Thymus (tissue), 11 donors: ENCODE data around the gene PRKAG2. TPM values are rescaled to one million over a fixed set of nuclear protein-coding genes. Genes with fewer than 3 reads are reported as not detected.

Source experiments
- DNase-seq, 9 donors: peaks; one replicate each; pipeline ENCODE4 v3.0.0-alpha.2; 2013; ENCODE audit warnings: low spot score in 9 of 9, low read depth in 6 of 9, missing footprints in 1 of 9
- H3K27ac ChIP-seq, 2 donors: one replicate each; pipeline ENCODE4 v1.5.1; 2013; ENCODE audit warnings: control low read depth in 1 of 2, low read depth in 1 of 2, low read length in 1 of 2, mild to moderate bottlenecking in 1 of 2, moderate library complexity in 1 of 2
- H3K27me3 ChIP-seq, 2 donors: one replicate each; pipeline ENCODE4 v1.5.1; 2013; ENCODE audit warnings: low read length in 1 of 2; ENCODE audit not compliant: control insufficient read depth in 2 of 2, insufficient read depth in 1 of 2
- H3K36me3 ChIP-seq, 2 donors: one replicate each; pipeline ENCODE4 v1.5.1; 2013; ENCODE audit warnings: low read length in 1 of 2, mild to moderate bottlenecking in 1 of 2, moderate library complexity in 1 of 2; ENCODE audit not compliant: control insufficient read depth in 2 of 2, insufficient read depth in 2 of 2
- H3K4me1 ChIP-seq, 2 donors: one replicate each; pipeline ENCODE4 v1.5.1; 2013; ENCODE audit warnings: low read length in 2 of 2; ENCODE audit not compliant: control insufficient read depth in 2 of 2, insufficient read depth in 2 of 2
- H3K4me3 ChIP-seq, 2 donors: one replicate each; pipeline ENCODE4 v1.5.1; 2013; ENCODE audit warnings: low read length in 2 of 2, control low read depth in 1 of 2, mild to moderate bottlenecking in 1 of 2
- H3K9me3 ChIP-seq, 2 donors: one replicate each; pipeline ENCODE4 v1.5.1; 2013; ENCODE audit warnings: low read length in 1 of 2, mild to moderate bottlenecking in 1 of 2; ENCODE audit not compliant: control insufficient read depth in 2 of 2, insufficient read depth in 1 of 2
- WGBS: extraction: QIAGEN DNeasy Blood & Tissue Kit; methylation state at CpG from one replicate; pipeline ENCODE4 v1.1.7; 2013; 5-methylcytosine and 5-hydroxymethylcytosine counted together
- polyA plus RNA-seq: library from polyadenylated mRNA; stranded (reverse); fragments of 200-250 nt; gene quantifications from one replicate; pipeline ENCODE4 v1.2.3, GENCODE V29; 2013
- total RNA-seq: library from RNA; stranded (reverse); fragments of 120-200 nt; gene quantifications from one replicate; pipeline ENCODE4 v1.2.4, GENCODE V29; 2013
- donor health status: healthy.

The PRKAG2 gene
- total and polyA plus RNA-seq, 2 donors, result 5.1 to 33.7 TPM

GRCh38 chr7:151837285-151838042, 39.5 kb downstream of the PRKAG2 start:
- no peaks in the 10 kb centered on the region for H3K36me3 ChIP-seq
- peaks cover 0 to 2% of the 10 kb centered on the region in 2 donors for H3K27me3 ChIP-seq
- 85% methylated on average over 25 of the region's 25 CpGs for WGBS
- DNase-seq, result no peak
- peaks cover 0 to 20% of the 10 kb centered on the region in 2 donors for H3K4me1 ChIP-seq
- H3K27ac ChIP-seq, result no peak overlapping the region
- no peak overlapping the region for H3K4me3 ChIP-seq
- H3K9me3 ChIP-seq, result no peaks in the 10 kb centered on the region

DNA sequence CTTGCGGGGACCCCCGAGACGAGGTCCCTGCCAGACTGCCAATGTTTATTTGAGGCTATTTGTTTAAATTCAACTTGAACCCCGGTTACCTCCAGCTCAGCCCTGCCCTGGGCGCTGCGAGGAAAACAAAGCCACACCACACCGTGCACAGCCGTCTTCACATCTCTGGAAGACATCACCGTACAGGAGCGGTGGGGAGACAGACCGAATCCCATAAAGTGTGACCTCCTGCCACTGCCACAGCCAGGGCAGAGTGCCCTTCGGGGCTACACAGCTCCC, 40.0 kb downstream of the PRKAG2 start:
- Histone ChIP-seq H3K4me1 (peaks cover 0 to 20% of the 10 kb centered on the region in 2 donors), H3K27me3 (peaks cover 0 to 2% of the 10 kb centered on the region in 2 donors), H3K4me3 (no peak overlapping the region), H3K9me3 (no peaks in the 10 kb centered on the region), H3K36me3 (no peaks in the 10 kb centered on the region), H3K27ac (no peak overlapping the region)
- WGBS, result 93% methylated on average over 12 of the region's 12 CpGs
- DNase-seq, result no peak

DNA sequence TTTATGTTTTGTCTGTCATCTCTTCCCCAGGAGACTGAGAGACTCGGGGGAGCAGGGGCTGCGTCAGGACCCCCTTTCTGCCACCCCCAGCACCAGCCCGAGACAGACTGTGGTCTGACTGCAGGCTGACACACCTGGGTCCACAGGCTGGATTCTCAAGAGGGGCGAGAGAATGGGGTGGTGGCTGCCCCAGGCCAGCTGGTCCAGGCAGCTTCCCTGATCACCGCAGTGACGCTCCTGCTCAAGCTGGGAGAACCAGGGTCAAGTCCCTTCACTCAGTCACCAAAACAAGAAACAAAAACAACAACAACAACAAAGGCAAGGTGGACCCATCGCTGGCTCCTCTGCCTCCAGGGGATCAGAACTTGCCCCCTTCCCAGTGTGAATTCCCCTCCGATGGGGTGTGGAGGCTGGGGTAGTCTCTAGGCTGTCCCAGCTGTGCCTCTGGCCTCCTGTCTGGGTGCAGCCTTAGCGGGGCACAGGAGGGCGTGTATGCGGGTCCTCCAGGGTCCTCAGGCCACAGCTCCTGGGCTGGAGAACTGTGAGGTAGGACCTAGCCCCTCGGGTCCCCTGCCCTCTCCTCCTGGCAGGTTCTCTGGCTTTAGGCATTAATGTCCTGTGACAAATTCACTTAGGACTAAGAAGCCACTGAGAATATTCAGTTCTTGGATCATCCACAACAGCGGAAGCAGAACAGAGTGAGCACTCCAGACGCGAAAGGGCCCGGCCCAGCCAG, 40.6 kb downstream of the PRKAG2 start:
- Histone ChIP-seq H3K4me1 (peaks cover 0 to 20% of the 10 kb centered on the region in 2 donors), H3K9me3 (no peaks in the 10 kb centered on the region), H3K27ac (no peak overlapping the region), H3K4me3 (no peak overlapping the region), H3K27me3 (peaks cover 0 to 2% of the 10 kb centered on the region in 2 donors), H3K36me3 (no peaks in the 10 kb centered on the region)
- WGBS, result 97% methylated on average over 16 of the region's 16 CpGs
- no peak for DNase-seq

DNA sequence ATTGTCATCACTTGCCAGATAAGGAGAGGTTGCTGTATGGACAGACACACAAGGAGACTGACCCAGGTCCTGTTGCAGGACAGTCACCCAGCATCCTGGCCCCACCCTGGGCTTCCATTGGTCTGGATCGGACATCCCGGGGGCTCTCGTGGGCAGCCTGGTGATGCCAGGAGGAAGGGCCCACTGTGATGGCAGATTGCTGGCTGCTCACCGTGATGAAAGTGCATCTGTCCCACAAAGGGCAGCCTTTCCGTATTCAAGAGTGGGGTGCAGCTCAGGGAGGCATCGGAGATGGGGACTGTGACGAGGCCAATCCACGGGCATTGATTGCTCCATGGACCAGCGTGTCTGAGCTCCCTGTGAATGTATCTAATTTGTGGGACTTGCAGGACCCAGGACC, 41.3 kb downstream of the PRKAG2 start:
- no peak for DNase-seq
- WGBS, result 97% methylated on average over 9 of the region's 9 CpGs

GRCh38 chr7:151834271-151835035, 42.5 kb downstream of the PRKAG2 start:
- no peak overlapping the region for H3K4me3 ChIP-seq
- H3K27me3 ChIP-seq, result no peaks in the 10 kb centered on the region
- no peak overlapping the region for H3K27ac ChIP-seq
- no peaks in the 10 kb centered on the region for H3K36me3 ChIP-seq
- 89% methylated on average over 23 of the region's 23 CpGs for WGBS
- H3K9me3 ChIP-seq, result no peaks in the 10 kb centered on the region
- H3K4me1 ChIP-seq, result peaks cover 0 to 17% of the 10 kb centered on the region in 2 donors
- no peak for DNase-seq

More for the DNA sequence above, 41.3 kb downstream of the PRKAG2 start:
- Histone ChIP-seq H3K9me3 (no peaks in the 10 kb centered on the region), H3K4me1 (peaks cover 0 to 20% of the 10 kb centered on the region in 2 donors), H3K36me3 (no peaks in the 10 kb centered on the region), H3K4me3 (no peak overlapping the region), H3K27me3 (peaks cover 0 to 2% of the 10 kb centered on the region in 2 donors), H3K27ac (no peak overlapping the region)

GRCh38 chr7:151833691-151834090, 43.2 kb downstream of the PRKAG2 start:
- H3K4me1 ChIP-seq, result peaks cover 0 to 9% of the 10 kb centered on the region in 2 donors
- WGBS, result 96% methylated on average over 7 of the region's 7 CpGs
- DNase-seq, result no peak

GRCh38 chr7:151833213-151833651, 43.7 kb downstream of the PRKAG2 start:
- H3K27ac ChIP-seq, result no peak overlapping the region
- H3K36me3 ChIP-seq, result no peaks in the 10 kb centered on the region
- no peaks in the 10 kb centered on the region for H3K9me3 ChIP-seq
- H3K4me1 ChIP-seq, result peaks cover 0 to 7% of the 10 kb centered on the region in 2 donors
- DNase-seq, result no peak
- no peaks in the 10 kb centered on the region for H3K27me3 ChIP-seq
- WGBS, result 98% methylated on average over 14 of the region's 14 CpGs
- no peak overlapping the region for H3K4me3 ChIP-seq

More at GRCh38 chr7:151833691-151834090, 43.2 kb downstream of the PRKAG2 start:
- Histone ChIP-seq H3K4me3 (no peak overlapping the region), H3K9me3 (no peaks in the 10 kb centered on the region), H3K36me3 (no peaks in the 10 kb centered on the region), H3K27ac (no peak overlapping the region), H3K27me3 (no peaks in the 10 kb centered on the region)

DNA sequence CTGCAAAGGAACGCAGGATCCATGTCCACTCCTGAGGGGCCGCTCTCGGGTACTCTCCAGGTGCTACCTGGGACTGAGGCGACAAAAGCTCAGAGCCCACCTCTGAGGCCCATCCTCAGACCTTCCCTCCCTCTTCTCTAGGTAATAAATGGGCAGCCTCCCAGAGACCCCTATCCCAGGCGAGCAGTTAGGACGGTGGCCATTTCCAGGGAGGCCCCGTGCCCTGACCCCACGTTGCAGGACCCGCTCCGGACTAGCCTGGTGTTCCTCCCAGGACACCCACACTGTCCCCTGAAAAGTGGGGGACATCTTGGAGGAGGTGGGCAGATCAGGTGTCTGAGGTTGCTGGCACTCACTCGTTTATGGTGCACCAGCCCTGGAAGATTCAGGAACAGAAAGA, 44.3 kb downstream of the PRKAG2 start:
- Histone ChIP-seq H3K4me1 (peaks cover 0 to 2% of the 10 kb centered on the region in 2 donors), H3K36me3 (no peaks in the 10 kb centered on the region), H3K27me3 (no peaks in the 10 kb centered on the region), H3K27ac (no peak overlapping the region), H3K4me3 (no peak overlapping the region), H3K9me3 (no peaks in the 10 kb centered on the region)
- 96% methylated on average over 11 of the region's 11 CpGs for WGBS
- DNase-seq, result no peak

DNA sequence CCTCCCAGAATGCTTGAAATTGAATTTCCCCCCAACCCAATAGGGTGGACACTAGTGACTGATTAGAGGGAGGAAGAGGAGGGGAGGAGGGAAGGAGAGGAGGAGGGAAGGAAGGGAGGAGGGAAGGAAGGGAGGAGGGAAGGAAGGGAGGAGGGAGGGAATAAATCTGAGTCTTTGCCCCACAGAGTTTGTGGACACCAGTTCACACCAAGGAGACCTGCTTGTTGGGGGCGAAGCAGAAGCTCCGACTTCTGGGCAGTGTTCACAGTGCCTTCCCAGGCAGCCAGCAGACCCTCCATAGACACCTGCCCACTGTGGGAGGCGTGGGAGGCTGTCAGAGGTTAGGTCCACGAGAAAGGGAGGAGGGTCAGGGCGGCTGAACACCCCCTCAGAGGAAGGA, 44.8 kb downstream of the PRKAG2 start:
- Histone ChIP-seq H3K9me3 (no peaks in the 10 kb centered on the region), H3K4me1 (no peaks in the 10 kb centered on the region), H3K4me3 (no peak overlapping the region), H3K36me3 (no peaks in the 10 kb centered on the region), H3K27ac (no peak overlapping the region), H3K27me3 (no peaks in the 10 kb centered on the region)
- no peak for DNase-seq
- 96% methylated on average over 5 of the region's 5 CpGs for WGBS
